WI38 (cell line): Measurements from ENCODE around the gene PPP2R3C.

Source experiments
- H3K4me3 ChIP-seq: 2 replicates; pipeline ENCODE4 v1.5.1; 2011; ENCODE audit warnings: low read depth, mild to moderate bottlenecking, control low read depth, low read length
- CTCF ChIP-seq: IDR thresholded peaks from 2 replicates; pipeline ENCODE4 v1.5.1; 2012; ENCODE audit warnings: low read depth, mild to moderate bottlenecking, control low read depth, low read length

Gene PPP2R3C

GRCh38 chr14:35050652-35051051, 71.1 kb downstream of the PPP2R3C start:
- no peak overlapping the region for H3K4me3 ChIP-seq
- TF ChIP-seq CTCF, result no peak

DNA sequence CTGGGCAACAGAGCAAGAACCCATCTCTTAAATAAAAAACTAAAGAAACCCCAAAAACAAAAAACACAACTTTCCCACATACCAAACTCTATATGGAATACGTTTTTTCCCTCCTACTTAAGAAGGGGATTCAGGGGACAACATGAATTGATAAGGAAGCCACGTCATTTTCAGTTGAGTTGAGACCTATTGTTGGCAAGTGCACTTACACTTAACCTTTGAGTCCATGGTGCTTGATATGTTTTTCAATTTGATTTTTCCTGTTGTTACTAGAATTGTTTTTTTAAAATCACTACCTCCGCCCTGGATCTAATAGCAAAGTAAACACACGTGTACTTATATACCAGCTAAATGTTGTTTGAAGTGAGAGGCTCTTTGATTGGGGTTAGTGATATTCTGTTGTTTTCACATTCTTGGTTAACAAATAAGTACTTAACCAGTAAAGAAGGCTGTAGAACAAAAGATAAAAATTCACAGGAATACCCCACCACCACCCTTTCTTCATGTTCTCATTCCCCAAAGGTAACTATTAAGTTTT, 73.7 kb downstream of the PPP2R3C start:
- H3K4me3 ChIP-seq, result peak overlapping the region; percentile 96; the same call in 1 of the 2 replicates
- no peak for TF ChIP-seq CTCF

DNA sequence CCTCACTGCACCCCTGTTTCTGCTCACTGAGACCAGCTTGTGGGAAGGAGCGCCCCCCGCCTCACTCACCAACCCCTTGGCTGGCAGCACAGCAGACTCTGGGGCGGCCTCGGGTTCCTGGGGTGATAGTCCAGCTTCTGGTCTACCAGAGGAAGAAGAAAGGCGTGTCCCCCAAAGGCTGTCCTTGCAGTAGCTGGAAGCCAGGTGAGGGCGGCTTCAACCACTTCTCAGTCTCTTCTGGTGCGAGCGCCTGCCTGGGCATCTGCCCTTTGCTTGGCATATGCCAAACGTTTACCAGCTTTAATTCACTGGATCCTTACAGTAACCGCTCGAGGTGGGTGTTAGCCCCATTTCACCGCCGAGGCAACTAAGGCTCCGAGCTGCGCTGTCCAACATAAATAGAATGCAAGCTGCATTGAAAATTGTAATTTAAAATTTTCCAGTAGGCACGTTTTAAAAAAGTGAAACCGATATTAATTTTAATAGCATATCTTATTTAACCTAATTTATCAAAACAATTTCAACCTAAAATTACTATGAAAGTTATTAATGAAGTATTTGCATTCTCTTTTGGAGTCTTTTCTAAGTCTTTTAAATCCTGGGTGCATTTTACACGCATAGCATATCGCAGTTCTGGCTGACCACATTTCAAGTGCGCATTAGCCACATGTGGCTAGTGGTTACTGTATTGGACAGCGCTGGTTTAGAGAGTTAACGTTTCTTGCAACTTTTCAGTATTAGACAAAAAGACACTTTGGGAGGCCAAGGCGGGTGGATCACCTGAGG, 74.8 kb downstream of the PPP2R3C start:
- TF ChIP-seq CTCF, result no peak

GRCh38 chr14:35046048-35046750, 75.6 kb downstream of the PPP2R3C start, which contains the start of gene FAM177A1:
TSS of gene FAM177A1 (plus strand) at chr14:35046272. CDS start at chr14:35046464, 192 bp downstream.
- TF ChIP-seq CTCF, result no peak
- peak within 1 kb of the TSS; percentile 96 for H3K4me3 ChIP-seq

More for the DNA sequence above, 74.8 kb downstream of the PPP2R3C start:
- H3K4me3 ChIP-seq, result peak overlapping the region; percentile 96

- peak overlapping the region; percentile 96 for H3K4me3 ChIP-seq
Measured at GRCh38 chr14:35045798-35046047, 76.1 kb downstream of the PPP2R3C start.

GRCh38 chr14:35044939-35045797, 76.6 kb downstream of the PPP2R3C start:
- TF ChIP-seq CTCF, result no peak
- H3K4me3 ChIP-seq, result peak overlapping the region; percentile 96

More at GRCh38 chr14:35045798-35046047, 76.1 kb downstream of the PPP2R3C start:
- no peak for TF ChIP-seq CTCF
